ENCODE results near the gene RPL28.

Gene RPL28

GRCh38 chr19:55353356-55353802, 32.4 kb upstream of the RPL28 start:
- H3K4me3 ChIP-seq (ENCODE audit: low read depth, low read length): peak overlapping the region; percentile 54
- POLR2A ChIA-PET: interaction anchor here (0.6 to 7.7 kb wide), 4 partner anchors 14 to 1053 kb away, joined by 4 to 95 read pairs (median 10); partner anchors contain the start of genes KMT5C and UBE2S

GRCh38 chr19:55353803-55354697, 31.7 kb upstream of the RPL28 start:
- no peak overlapping the region for H3K27ac ChIP-seq (ENCODE audit: extremely low read depth, low read depth, low read length)
- H3K4me1 ChIP-seq (ENCODE audit: control insufficient read depth, insufficient read depth, low read length): peaks cover 8% of the 10 kb centered on the region; the same call in 1 of the 2 replicates
- H3K36me3 ChIP-seq (ENCODE audit: control insufficient read depth in 2 of 2, insufficient read depth in 1 of 2, low read length in 2 of 2): peaks cover 0 to 2% of the 10 kb centered on the region in 2 experiments; a peak in 1 of 3 replicates
- POLR2A ChIA-PET: interaction anchor here (1.6 to 7.7 kb wide), 3 partner anchors 15 to 53 kb away, joined by 6 to 95 read pairs (median 13); partner anchors contain the start of genes KMT5C and UBE2S
- H3K4me3 ChIP-seq (ENCODE audit: low read depth, low read length): peak overlapping the region; percentile 54
- no peaks in the 10 kb centered on the region for H3K9me3 ChIP-seq (ENCODE audit: control insufficient read depth, insufficient read depth, low read depth, low read length)
- CTCF ChIA-PET: interaction anchor here (0.6 kb wide), 1 partner anchor 50 kb away, joined by 3 read pairs; no protein-coding TSS in a partner anchor
- TF ChIP-seq PATZ1 (tag by site-specific recombination; IDR thresholded peaks at IDR 0.05) (peak; percentile 54; the same call in 1 of the 2 replicates), HIC1 (tag by site-specific recombination; IDR thresholded peaks at IDR 0.05) (peak; percentile 42), ZBTB17 (tag by site-specific recombination; IDR thresholded peaks at IDR 0.05) (peak; percentile 47; the same call in 1 of the 2 replicates), TRIM28 (IDR thresholded peaks at IDR 0.05; ENCODE audit: borderline replicate concordance, low read length) (no peak), WT1 (tag by site-specific recombination; IDR thresholded peaks at IDR 0.05) (0 out of 2 replicates have a peak, but pooled peaks have one; percentile 28), SCRT1 (tag by site-specific recombination; IDR thresholded peaks at IDR 0.05; ENCODE audit: borderline replicate concordance) (no peak), ZBTB10 (tag by site-specific recombination; IDR thresholded peaks at IDR 0.05) (peak; percentile 93), ZNF335 (tag by site-specific recombination; conservative IDR thresholded peaks at IDR 0.05) (peak; percentile 66), KLF1 (tag by site-specific recombination; IDR thresholded peaks at IDR 0.05) (peak; percentile 92), KLF16 (tag by site-specific recombination; IDR thresholded peaks at IDR 0.05) (0 out of 2 replicates have a peak, but pooled peaks have one; percentile 56), KLF9 (tag by site-specific recombination; IDR thresholded peaks at IDR 0.05; ENCODE audit: low read depth) (peak; percentile 90), SP2 (tag by site-specific recombination; IDR thresholded peaks at IDR 0.05) (peak; percentile 91), ZNF280C (tag by site-specific recombination; IDR thresholded peaks at IDR 0.05) (no peak)

More at GRCh38 chr19:55353356-55353802, 32.4 kb upstream of the RPL28 start:
- Histone ChIP-seq H3K9me3 (ENCODE audit: control insufficient read depth, insufficient read depth, low read depth, low read length) (no peaks in the 10 kb centered on the region), H3K4me1 (ENCODE audit: control insufficient read depth, insufficient read depth, low read length) (peaks cover 8% of the 10 kb centered on the region; the same call in 1 of the 2 replicates), H3K36me3 (ENCODE audit: control insufficient read depth in 2 of 2, insufficient read depth in 1 of 2, low read length in 2 of 2) (peaks cover 0 to 2% of the 10 kb centered on the region in 2 experiments; a peak in 1 of 3 replicates), H3K27ac (ENCODE audit: extremely low read depth, low read depth, low read length) (no peak overlapping the region)
- CTCF ChIA-PET: interaction anchor here (0.6 kb wide), 1 partner anchor 50 kb away, joined by 3 read pairs; no protein-coding TSS in a partner anchor
- no peak for TF ChIP-seq ZNF248 (tag by site-specific recombination; IDR thresholded peaks at IDR 0.05)
- TF ChIP-seq ZBTB17 (tag by site-specific recombination; IDR thresholded peaks at IDR 0.05): peak; percentile 76; the same call in 1 of the 2 replicates
- TF ChIP-seq ZNF600 (tag by site-specific recombination; IDR thresholded peaks at IDR 0.05): 0 out of 2 replicates have a peak, but pooled peaks have one; percentile 37
- no peak for TF ChIP-seq HIC1 (tag by site-specific recombination; IDR thresholded peaks at IDR 0.05)
